ENCODE data around the gene TRIM8. TPM values are rescaled to one million over a fixed set of nuclear protein-coding genes. Genes with fewer than 3 reads are reported as not detected.

The TRIM8 gene
- total RNA-seq, 1 donor from 2014 or later, result 30.2 TPM

DNA sequence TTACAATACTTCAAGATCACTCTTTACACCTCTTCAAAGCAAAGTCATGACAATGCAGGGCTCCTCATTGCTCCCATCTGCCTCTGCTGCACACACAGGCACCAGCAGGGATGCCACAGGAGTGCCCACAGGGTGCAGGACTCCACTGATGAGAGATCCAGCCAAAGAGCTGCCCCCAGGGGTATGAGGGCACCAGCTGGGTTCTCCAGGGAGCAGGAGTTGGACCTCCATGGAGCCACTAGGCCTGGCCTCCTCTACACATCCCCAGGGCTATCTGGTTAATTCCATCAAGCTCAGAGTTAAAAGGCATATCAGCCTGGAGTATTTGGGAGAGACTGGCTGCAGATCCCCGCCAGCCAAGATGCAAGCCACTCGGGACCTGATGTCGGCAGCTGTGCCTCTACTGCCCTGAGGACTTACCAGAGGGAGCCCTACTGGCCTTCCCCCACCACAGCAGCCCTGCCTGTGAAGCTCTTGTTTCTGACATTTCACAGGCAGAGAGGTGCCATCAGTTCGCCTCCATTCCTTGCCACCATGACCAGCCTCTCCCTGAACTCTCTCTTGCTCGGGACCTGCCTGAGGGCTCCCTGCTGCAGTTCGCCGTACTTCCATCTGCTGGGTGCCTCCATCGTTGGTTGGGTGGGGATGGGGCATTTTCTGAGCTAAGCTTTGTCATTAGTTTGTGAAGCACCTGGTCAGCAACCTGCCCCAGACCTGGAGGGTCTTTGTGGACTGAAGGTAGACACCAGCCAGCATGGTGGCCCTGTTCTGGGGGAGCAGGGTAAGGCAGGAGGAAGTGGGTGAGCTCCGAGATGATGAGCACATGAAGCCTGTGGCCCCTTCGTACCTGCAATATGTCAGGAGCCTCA, 12.5 kb upstream of the TRIM8 start:
- DNase-seq (ENCODE audit: low spot score in 2 of 2) (no peak), FAIRE-seq (no peak)

DNA sequence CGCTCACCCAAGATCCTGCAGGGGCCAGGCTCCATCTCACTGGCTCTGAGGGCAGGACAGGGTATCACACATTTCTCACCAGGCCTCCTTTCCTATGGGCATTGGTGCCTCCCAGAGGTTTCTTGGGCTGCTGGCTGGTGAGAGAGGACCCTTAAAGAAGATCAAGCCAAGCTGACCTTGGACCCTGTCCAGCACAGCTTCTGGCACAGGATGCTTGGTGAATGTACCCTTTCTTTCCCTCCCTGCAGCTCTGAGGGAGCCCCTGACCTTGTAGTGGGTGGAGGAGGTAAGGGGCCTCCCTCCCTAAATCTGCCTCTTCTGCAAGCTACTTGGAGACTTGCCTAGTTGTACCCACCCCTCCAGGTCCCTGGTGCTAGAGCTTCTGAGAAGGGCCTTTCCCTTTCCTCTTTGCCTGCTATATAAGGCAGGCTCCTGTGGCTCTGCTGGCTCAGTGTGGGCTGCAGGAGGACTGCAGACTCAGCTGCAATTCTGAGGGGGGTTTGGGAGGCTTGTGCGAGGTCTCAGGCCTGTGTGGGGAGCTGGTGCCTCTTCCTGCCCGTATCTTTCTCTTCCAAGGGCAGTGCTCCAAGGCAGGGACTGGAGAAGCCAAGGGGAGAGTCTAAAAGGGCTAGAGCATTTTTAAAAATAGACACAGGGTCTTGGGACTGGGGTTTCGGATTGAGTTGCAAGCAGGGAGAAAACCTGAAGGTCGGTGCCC, 11.7 kb upstream of the TRIM8 start:
- DNase-seq (ENCODE audit: low spot score in 2 of 2) (no peak), FAIRE-seq (no peak)

DNA sequence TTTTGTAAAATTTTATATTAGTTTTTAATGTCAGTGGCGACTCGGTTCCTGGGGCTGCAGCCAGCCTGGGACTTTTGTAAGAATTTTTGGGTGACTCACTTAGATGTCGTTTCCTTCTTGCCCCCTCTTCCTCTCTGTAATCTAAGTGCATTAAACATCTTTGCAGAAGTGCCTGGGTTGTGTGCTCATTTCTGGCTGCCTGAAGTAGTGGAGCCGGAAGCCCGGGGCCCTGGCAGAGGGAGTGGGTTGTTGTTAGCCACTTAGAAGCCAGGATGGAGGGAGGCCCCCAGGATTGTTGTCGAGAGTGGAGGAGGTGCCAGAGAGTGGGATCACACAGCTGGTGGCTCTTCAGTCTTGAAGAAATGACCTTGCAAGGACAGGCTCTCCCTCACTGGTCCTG, 11.0 kb upstream of the TRIM8 start:
- FAIRE-seq (no peak), DNase-seq (ENCODE audit: low spot score in 2 of 2) (no peak)

DNA sequence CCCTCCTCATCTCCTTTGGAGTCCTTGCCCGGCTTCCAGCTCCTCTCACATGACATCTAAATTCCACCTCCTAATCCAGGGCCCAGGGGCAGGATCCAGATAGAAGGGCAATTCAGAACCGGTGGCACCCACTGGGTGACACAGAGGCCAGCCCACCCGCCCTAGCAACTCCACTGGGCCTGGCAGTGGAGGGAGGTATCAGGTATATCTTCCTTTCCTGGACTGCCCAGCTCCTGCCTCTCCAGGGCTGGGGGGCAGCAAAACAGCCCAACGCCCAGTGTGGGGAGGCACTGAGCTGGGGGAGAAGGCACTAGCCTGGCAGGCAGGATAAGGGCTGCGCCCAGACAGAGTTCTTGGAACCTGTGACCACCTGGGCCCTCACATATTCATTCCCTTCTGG, 10.4 kb upstream of the TRIM8 start:
- DNase-seq (ENCODE audit: low spot score in 2 of 2) (no peak), FAIRE-seq (no peak)

DNA sequence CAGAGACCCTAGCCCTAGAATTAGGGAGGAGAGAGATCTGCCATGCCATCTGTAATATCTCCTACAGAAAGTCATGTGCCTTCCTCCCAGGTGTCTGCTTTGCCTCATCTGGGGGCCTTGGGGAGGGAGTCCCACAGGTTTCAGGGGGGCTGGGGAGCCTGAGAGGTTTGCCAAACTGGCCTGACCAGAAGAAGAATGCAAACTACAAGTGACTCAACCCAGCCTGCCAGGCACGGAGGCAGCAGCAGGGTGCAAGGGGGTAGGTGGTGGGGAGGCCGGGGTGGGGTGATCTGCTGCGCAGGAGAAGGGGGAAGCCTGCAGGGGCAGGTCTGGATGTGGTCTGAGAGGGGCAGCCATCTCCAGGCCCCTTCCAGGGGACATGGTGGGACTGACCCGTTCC, 9.6 kb upstream of the TRIM8 start:
- no peak for DNase-seq (ENCODE audit: low spot score in 2 of 2)
- no peak for FAIRE-seq

DNA sequence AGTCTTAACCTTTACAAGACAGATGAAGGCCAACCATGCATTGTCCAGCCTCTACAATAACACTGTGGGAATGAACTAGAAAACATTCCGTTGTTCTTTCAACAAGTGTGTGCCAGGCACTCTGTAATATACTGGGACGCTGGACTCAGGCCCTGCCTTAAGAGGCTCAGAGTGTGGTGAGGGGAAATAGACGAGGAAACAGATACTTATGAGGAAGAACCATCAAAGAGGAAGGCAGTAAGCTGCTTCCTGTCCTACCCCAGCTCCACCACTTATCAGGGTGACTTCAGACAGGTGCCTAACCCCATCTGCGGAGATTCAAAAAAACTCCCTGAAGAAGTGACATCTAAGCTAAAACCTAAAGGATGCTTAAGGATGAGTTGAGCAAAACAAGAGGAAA, 8.9 kb upstream of the TRIM8 start:
- FAIRE-seq, result no peak
- DNase-seq (ENCODE audit: low spot score in 2 of 2), result no peak

DNA sequence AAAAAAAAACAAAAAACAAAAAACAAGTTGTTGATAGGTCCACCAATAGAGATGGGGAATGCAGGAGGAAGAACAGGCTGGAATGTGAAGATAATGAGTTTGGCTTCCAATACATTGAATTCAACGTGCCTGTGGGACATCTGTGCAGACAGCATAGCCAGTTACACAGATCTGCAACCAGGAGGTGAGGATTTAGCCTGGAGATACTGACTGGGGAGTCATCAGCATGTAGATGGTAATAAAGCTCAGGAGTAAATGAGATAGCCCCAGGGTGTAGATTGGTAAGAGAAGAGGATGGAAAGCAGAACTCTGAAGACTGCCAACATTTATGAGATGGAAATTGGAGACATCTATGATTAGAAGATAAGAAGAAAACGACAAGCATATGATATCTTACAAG, 4.7 kb upstream of the TRIM8 start:
- no peak for FAIRE-seq

DNA sequence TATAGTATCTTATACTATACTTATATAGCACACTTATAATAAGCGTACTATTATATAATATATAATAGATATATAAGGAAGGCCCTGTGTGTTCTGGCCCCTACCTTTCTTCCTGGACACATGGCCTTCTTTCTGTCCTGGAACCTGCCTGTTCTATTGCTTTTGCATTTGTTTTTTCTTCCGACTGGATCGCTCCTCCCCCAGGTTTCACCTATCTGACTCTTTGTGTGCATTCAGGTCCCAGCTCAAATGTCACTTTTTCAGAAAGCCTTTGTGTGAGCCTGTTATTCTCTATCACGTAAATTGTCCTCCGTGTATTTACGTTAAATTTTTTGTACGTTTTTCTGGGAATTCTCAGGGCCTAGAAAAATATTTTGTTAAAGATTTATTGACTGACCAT, 2.9 kb upstream of the TRIM8 start:
- no peak for DNase-seq (ENCODE audit: low spot score in 2 of 2)
- FAIRE-seq, result no peak

More for the DNA sequence above, 4.7 kb upstream of the TRIM8 start:
- DNase-seq (ENCODE audit: low spot score in 2 of 2), result no peak

DNA sequence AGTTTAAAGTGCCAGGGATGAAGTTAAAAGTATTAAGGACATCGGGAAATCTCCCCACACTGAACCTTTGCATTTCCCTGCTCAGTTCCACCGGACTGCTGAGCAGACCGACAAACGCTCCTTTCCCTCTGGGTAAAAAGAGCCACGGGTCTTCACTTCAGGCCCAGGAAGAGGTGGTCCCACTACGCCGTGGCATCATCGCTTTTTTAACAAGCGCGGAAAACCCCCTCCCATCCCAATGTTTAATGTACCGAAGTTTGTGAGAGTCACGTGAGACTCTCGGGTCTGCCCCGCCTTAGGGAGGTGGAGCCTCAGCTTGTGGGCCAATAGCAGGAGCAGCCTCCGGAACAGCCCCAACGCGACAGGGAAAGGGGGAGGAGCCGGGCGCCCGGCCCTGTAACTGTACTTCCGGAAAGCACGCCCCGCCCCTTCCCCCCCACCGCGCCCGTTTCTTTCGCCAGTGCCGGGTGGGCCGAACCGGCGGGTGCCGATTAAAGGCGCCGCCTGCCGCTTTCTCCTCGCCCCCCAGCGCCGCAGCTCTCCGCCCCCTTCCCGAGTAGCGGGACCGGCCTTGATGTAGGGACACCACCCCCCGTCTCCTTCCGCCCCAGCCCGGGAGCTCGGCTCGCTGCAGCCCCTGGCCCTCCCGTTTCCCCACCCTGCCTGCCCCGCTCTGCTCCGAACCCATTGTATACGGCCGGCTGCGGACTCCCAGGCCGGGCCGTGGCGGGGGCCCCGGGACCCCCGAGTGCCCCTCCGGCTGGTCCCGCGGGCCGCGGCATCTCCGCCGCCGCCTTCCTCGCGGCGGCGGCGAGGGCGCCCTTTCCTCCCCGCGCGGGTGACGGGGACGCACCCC, 2.2 kb upstream of the TRIM8 start:
- peak; percentile 72 for FAIRE-seq
- peak; percentile 93 to 95 for DNase-seq (ENCODE audit: low spot score in 2 of 2)

DNA sequence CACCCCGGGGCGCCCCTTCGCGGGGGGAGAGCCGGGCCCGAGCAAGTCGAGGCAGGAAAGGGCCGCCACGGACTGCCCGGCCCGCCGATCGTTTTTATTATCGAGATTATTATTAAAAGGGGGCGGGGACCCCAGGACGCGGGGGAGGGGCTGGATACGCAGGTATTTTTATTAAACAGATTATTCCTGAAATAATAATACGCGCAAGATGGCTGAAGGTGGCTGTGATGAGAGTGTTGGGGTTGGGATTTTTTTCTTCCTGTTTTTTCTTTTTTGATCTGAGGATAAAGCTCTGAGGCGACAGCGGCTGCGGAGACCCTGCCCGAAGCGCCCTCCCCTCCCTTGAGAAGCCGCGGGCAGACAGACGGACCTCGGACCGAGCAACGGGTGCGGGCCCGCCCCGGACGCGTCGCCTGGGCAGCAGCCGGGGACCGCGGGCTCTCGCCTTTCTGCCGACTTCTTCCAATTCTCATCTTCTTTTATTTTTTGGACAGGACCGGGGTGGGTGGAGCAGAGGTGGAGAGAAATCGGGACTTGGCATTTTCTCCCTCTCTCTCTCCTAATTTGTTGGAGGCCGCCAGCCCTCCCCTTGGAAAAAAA, 1.4 kb upstream of the TRIM8 start:
- DNase-seq (ENCODE audit: low spot score in 2 of 2), result peak in 1 of 2 donors; percentile 64
- FAIRE-seq, result no peak

DNA sequence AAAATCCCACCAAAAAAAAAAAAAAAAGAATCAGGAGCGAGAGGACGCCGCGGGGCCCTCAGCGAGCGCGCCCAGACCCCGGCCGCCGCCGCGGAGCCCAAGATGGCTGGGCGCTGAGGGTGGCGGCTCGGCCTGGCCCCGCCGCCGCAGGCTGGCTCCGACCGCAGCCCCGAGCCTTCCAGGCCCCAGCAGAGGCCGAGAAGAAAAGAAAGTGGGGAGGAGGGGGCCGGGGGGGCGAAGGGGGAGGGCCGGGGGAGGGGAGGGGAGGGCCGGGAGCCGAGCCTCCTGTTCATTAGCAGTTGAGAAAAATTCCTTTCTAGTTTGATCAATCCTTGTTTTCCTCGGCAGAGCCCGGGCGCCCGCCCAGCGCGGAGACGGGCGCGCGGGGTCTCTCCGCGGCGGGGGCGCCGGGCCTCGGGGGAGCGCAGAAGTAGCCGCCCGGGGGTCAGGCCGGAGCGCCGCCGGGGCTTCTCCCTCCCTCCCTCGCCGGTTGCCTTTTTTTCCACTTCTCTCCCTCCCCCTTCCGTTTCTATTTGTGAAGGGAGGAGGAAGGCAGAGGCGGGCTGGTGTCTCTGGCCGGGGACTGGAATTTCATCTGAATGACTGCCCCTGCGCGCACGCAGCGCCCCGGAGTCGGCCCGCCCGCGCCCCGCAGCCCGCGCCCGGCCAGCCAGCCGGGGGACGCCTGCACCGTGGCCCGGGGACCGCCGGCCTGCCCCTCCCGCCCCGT, 778 bp upstream of the TRIM8 start:
- DNase-seq (ENCODE audit: low spot score in 2 of 2) (peak in 1 of 2 donors; percentile 77), FAIRE-seq (no peak)

DNA sequence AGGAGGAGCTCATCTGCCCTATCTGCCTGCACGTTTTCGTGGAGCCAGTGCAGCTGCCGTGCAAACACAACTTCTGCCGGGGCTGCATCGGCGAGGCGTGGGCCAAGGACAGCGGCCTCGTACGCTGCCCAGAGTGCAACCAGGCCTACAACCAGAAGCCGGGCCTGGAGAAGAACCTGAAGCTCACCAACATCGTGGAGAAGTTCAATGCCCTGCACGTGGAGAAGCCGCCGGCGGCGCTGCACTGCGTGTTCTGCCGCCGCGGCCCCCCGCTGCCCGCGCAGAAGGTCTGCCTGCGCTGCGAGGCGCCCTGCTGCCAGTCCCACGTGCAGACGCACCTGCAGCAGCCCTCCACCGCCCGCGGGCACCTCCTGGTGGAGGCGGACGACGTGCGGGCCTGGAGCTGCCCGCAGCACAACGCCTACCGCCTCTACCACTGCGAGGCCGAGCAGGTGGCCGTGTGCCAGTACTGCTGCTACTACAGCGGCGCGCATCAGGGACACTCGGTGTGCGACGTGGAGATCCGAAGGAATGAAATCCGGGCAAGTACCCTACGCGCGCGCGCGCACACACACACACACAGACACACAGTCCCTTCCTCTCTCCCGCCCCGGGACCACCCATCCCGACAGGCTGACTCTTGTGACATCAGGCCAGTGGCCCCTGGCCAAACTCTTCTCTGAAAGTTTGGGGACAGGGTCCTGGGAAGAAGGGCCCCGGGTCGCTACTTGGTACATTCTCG, 538 bp downstream of the TRIM8 start:
- DNase-seq (ENCODE audit: low spot score in 2 of 2), result peak in 1 of 2 donors; percentile 62
- FAIRE-seq, result no peak

DNA sequence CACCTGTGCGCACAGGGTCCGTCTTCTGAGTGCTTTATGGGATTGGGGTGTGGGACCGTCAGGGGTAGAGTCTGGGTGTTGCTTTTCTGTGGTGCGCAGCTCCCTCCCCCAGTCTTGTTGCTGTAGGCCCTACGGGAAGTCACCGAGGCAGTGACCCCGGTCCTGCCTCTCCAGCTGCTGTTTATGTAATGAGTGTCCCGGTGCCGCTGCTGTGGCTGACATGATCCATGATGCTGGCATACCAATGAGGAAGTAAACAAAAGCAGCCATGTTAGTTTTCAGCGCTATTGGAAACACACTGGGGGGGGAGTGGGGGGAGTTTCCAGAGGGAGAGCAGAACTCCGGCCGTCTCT, 1.1 kb downstream of the TRIM8 start:
- FAIRE-seq, result no peak
- peak in 1 of 2 donors; percentile 60 for DNase-seq (ENCODE audit: low spot score in 2 of 2)

DNA sequence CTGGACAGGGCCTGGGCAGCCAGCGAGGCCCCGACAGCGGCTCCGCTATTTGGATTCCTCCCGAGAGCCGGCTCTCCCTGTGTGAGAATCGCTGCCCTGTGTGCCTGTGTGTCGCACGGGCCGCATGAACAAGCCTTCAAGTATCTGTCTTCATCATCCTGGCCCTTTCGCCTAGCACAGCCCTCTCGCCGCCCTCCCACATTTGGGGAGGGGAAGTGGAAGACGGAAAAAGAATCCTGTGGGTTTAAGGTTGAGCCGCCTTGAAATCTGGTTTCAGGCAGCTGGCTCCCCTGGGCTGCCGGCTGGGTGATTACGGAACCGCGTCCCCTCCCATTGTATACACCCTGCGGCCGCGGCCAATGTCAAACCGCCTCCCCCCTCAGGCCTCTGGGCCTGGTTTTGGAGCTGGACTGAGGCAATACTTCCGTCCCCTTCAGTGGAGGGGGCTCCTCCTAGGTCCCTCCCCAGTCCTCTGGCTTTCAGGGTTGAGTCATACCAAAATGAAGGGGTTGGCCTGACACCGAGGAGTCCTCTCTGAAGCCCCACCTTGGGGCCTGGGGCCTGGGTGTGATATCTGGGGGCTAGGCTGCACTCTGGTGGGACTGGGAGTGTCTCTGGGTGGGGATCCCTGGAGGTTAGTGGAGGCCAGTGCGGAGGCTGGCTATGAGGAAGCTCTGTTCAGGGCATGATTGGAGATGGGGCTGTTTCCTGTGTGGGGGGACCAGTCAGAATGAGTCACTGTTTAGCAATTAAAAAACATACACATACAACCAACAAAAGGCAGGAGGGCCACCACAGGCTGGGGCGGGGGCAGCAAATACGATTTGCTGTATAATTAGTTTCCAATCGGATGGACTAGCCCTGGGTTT, 1.7 kb downstream of the TRIM8 start:
- DNase-seq (ENCODE audit: low spot score in 2 of 2) (peak in 1 of 2 donors; percentile 70), FAIRE-seq (no peak)

DNA sequence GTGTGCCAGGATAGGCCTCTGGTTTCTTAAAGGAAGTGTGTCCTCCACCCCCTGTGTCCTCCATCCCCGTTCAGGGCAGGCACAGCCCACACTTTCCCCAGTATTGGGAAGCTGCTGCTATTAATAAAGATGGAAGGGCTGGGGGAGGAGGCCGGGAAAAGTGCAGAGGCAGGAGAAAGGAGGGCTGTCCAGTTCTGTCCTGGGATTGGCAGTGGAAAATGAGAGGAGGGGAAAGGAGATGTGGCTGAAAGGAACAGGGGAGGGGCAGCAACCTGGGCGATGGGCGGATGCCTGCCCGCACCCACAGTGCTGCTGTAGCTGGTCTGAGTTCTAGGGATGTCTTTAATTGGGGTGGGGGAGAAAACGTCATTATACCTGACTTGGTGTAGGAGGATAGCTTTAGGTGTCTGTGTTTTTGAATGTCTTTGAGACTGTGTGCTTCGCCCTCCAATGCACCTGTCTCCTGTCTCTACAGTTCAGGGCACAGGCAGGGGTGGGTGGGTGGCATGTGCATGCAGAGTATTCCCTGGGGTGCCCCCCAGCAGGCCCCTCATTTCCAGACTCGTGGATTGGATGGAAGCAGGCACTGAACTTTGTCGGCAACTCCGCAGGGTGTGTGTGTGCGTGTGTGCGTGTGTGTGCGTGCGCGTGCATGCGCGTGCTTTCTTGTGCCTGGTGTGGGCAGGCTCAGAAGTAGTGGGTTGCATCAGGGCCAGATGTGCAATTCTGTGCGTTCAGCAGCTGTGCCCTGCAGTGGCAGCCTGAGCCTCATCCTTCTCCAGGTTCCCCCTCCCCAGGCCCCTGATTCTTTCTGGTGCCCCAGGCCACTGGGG, 2.5 kb downstream of the TRIM8 start:
- FAIRE-seq (no peak), DNase-seq (ENCODE audit: low spot score in 2 of 2) (no peak)

DNA sequence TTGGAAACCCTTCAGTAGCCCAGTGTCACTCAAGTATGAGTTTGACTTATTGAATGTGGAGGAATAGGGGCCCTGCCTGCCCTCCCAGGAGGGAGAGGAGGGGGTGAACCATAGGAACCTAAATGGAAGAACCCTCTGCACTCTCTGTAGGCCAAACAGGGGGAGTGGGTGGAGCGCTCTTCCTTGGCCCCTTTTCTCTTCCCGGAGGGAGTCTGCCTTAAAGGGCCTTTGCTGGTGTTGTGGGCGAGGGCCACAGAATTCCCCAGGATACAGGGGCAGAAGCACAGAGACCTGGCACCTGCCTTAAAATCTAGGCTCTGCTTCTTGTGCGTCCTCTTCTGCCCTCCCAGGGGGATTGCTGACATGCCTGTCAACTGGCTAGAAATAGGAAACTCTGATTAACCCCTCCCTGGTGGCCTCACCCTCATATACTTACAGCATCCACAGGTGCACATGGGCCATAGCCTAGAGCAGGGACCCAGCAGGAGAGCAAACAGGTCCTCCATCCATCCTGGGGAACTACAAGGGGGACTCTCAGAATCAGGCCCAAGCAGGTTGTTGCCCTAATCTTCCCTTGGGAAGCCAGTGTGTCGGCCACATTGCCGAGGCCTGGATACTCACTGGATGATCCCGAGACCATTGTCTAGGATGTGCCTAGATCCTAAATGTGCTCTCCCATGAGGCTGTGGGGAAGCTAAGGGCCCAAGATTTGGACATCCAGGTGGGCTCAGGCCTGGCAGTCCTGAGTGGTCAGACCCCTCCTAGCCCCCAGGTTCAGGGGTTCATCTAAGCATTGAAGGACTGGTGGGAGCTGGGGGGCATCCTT, 3.4 kb downstream of the TRIM8 start:
- FAIRE-seq (no peak), DNase-seq (ENCODE audit: low spot score in 2 of 2) (no peak)

Data from frontal cortex (tissue), 4 donors.